ENCODE data around the gene AVEN.

Gene AVEN

GRCh38 chr15:34064438-34064837 is 25.4 kb upstream of the AVEN start:
- H3F3A ChIP-seq (ENCODE audit: insufficient read depth, low read length), result no peaks in the 10 kb centered on the region
- H3K9me3 ChIP-seq (replicated peaks; ENCODE audit: insufficient read depth, low read length), result no peaks in the 10 kb centered on the region
- H3K79me2 ChIP-seq (ENCODE audit: low read length), result no peaks in the 10 kb centered on the region
- no peaks in the 10 kb centered on the region for H4K20me1 ChIP-seq (ENCODE audit: insufficient read depth, low read length)
- no peaks in the 10 kb centered on the region for H3K9me2 ChIP-seq (replicated peaks; ENCODE audit: insufficient read depth, low read length)
- no peak overlapping the region for H3K4me2 ChIP-seq (ENCODE audit: low read depth, low read length)
- H3K4me1 ChIP-seq (ENCODE audit: low read length), result no peaks in the 10 kb centered on the region
- H2AFZ ChIP-seq (ENCODE audit: low read length), result no peak overlapping the region
- H3K27me3 ChIP-seq (replicated peaks; ENCODE audit: insufficient read depth, low read length), result no peaks in the 10 kb centered on the region
- no peaks in the 10 kb centered on the region for H3K36me3 ChIP-seq (replicated peaks; ENCODE audit: insufficient read depth, low read length)
- TF ChIP-seq, protein P1, sequence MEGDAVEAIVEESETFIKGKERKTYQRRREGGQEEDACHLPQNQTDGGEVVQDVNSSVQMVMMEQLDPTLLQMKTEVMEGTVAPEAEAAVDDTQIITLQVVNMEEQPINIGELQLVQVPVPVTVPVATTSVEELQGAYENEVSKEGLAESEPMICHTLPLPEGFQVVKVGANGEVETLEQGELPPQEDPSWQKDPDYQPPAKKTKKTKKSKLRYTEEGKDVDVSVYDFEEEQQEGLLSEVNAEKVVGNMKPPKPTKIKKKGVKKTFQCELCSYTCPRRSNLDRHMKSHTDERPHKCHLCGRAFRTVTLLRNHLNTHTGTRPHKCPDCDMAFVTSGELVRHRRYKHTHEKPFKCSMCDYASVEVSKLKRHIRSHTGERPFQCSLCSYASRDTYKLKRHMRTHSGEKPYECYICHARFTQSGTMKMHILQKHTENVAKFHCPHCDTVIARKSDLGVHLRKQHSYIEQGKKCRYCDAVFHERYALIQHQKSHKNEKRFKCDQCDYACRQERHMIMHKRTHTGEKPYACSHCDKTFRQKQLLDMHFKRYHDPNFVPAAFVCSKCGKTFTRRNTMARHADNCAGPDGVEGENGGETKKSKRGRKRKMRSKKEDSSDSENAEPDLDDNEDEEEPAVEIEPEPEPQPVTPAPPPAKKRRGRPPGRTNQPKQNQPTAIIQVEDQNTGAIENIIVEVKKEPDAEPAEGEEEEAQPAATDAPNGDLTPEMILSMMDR (IDR thresholded peaks at IDR 0.05; ENCODE audit: low read length), result no peak
- TF ChIP-seq EZH2phosphoT487 (IDR thresholded peaks at IDR 0.05; ENCODE audit: low read length) (no peak), EZH2 (optimal IDR thresholded peaks at IDR 0.05; ENCODE audit: low read depth, low read length) (no peak)
- no peak for DNase-seq
- H3K27ac ChIP-seq (ENCODE audit: low read length), result no peak overlapping the region
- H3K9ac ChIP-seq (ENCODE audit: low read length), result no peak overlapping the region
- no peak overlapping the region for H3K4me3 ChIP-seq (ENCODE audit: low read length)

DNA sequence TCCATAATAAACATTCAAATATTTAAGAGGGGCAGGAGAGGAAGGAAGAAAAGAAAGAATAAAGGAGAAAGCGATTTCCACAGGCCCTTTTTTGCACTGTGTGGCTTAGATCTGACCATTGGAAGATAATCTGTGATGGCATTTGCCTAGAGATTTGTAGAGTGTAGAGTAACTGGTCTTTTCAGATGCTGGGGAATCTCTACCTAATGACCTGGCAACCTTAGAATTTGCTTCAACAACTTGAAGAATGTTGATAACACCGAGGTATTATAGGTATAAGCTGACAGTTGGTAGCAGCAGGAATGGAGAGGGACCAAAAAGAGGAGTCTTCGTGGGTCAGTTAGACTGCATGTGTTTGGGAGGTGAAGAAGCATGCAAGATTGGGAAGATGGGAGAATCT is 20.9 kb upstream of the AVEN start:
- no peak overlapping the region for H3K4me2 ChIP-seq (ENCODE audit: low read depth, low read length)
- no peaks in the 10 kb centered on the region for H3F3A ChIP-seq (ENCODE audit: insufficient read depth, low read length)
- DNase-seq, result no peak
- H3K4me1 ChIP-seq (ENCODE audit: low read length), result no peaks in the 10 kb centered on the region
- no peak overlapping the region for H2AFZ ChIP-seq (ENCODE audit: low read length)
- no peaks in the 10 kb centered on the region for H3K9me3 ChIP-seq (replicated peaks; ENCODE audit: insufficient read depth, low read length)
- no peak overlapping the region for H3K4me3 ChIP-seq (ENCODE audit: low read length)
- H3K9ac ChIP-seq (ENCODE audit: low read length), result no peak overlapping the region
- H3K79me2 ChIP-seq (ENCODE audit: low read length), result no peaks in the 10 kb centered on the region
- no peaks in the 10 kb centered on the region for H3K9me2 ChIP-seq (replicated peaks; ENCODE audit: insufficient read depth, low read length)
- H3K27ac ChIP-seq (ENCODE audit: low read length), result no peak overlapping the region
- no peaks in the 10 kb centered on the region for H3K27me3 ChIP-seq (replicated peaks; ENCODE audit: insufficient read depth, low read length)
- TF ChIP-seq EZH2phosphoT487 (IDR thresholded peaks at IDR 0.05; ENCODE audit: low read length), result no peak
- no peaks in the 10 kb centered on the region for H4K20me1 ChIP-seq (ENCODE audit: insufficient read depth, low read length)
- no peaks in the 10 kb centered on the region for H3K36me3 ChIP-seq (replicated peaks; ENCODE audit: insufficient read depth, low read length)

DNA sequence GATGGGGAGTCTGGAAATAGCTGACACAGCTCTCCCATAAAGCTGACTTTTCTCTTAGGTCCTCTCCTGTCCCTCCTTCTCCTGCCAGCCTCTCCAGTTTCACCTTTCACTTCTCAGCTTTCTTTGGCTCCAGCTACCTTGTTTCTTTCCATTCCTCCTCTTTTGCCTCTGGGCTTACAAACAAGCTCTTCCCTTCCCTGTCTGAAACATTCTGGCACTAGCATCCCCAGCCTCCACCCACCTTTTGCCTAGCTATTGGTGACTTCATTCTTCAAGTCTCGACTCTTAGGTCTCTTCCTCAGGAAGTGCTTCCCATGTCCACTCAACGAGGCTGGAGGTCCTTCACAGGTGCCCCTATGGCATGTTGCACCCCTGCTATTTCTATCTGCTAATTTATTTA is 20.5 kb upstream of the AVEN start:
- Histone ChIP-seq H3K4me2 (ENCODE audit: low read depth, low read length) (no peak overlapping the region), H3K9ac (ENCODE audit: low read length) (no peak overlapping the region), H3K9me2 (replicated peaks; ENCODE audit: insufficient read depth, low read length) (no peaks in the 10 kb centered on the region), H3K27me3 (replicated peaks; ENCODE audit: insufficient read depth, low read length) (no peaks in the 10 kb centered on the region), H2AFZ (ENCODE audit: low read length) (no peak overlapping the region), H3K4me3 (ENCODE audit: low read length) (no peak overlapping the region), H3K36me3 (replicated peaks; ENCODE audit: insufficient read depth, low read length) (no peaks in the 10 kb centered on the region), H3K9me3 (replicated peaks; ENCODE audit: insufficient read depth, low read length) (no peaks in the 10 kb centered on the region), H3F3A (ENCODE audit: insufficient read depth, low read length) (no peaks in the 10 kb centered on the region), H3K4me1 (ENCODE audit: low read length) (no peaks in the 10 kb centered on the region), H3K27ac (ENCODE audit: low read length) (no peak overlapping the region), H4K20me1 (ENCODE audit: insufficient read depth, low read length) (no peaks in the 10 kb centered on the region), H3K79me2 (ENCODE audit: low read length) (no peaks in the 10 kb centered on the region)
- TF ChIP-seq EZH2phosphoT487 (IDR thresholded peaks at IDR 0.05; ENCODE audit: low read length), result no peak
- TF ChIP-seq, protein P1 (IDR thresholded peaks at IDR 0.05; ENCODE audit: low read length), result no peak
- no peak for DNase-seq

DNA sequence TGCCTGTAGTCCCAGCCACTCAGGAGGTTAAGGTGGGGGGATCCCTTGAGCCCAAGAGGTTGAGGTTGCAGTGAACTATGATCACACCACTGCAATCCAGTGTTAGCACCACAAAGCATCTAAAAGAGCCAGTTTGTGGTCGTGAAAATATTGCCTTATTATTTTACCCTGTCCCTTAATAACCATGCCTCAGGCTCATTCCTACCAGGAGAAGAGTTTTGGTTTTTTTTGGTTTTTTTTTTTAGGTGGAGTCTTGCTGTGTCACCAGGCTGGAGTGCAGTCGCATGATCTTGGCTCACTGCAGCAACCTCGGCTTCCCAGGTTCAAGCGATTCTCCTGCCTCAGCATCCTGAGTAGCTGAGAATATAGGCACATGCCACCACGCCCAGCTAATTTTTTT is 17.9 kb upstream of the AVEN start:
- Histone ChIP-seq H3K4me1 (ENCODE audit: low read length) (no peaks in the 10 kb centered on the region), H2AFZ (ENCODE audit: low read length) (no peak overlapping the region), H3K9ac (ENCODE audit: low read length) (no peak overlapping the region), H3K79me2 (ENCODE audit: low read length) (no peaks in the 10 kb centered on the region), H3K4me2 (ENCODE audit: low read depth, low read length) (no peak overlapping the region), H3K9me2 (replicated peaks; ENCODE audit: insufficient read depth, low read length) (no peaks in the 10 kb centered on the region), H3K4me3 (ENCODE audit: low read length) (no peak overlapping the region), H4K20me1 (ENCODE audit: insufficient read depth, low read length) (no peaks in the 10 kb centered on the region), H3F3A (ENCODE audit: insufficient read depth, low read length) (no peaks in the 10 kb centered on the region), H3K27ac (ENCODE audit: low read length) (no peak overlapping the region), H3K9me3 (replicated peaks; ENCODE audit: insufficient read depth, low read length) (no peaks in the 10 kb centered on the region), H3K27me3 (replicated peaks; ENCODE audit: insufficient read depth, low read length) (no peaks in the 10 kb centered on the region), H3K36me3 (replicated peaks; ENCODE audit: insufficient read depth, low read length) (no peaks in the 10 kb centered on the region)
- TF ChIP-seq EZH2phosphoT487 (IDR thresholded peaks at IDR 0.05; ENCODE audit: low read length), result no peak
- TF ChIP-seq EZH2 (optimal IDR thresholded peaks at IDR 0.05; ENCODE audit: low read depth, low read length), result no peak
- TF ChIP-seq, protein P1 (IDR thresholded peaks at IDR 0.05; ENCODE audit: low read length), result no peak
- DNase-seq, result no peak
